ENCODE results near the gene PERCC1. TPM values are rescaled to one million over a fixed set of nuclear protein-coding genes. Genes with fewer than 3 reads are reported as not detected.
A peak's percentile ranks its signal among the peaks of the same experiment; 100 is the strongest.

The PERCC1 gene
- total RNA-seq, 1 donor from 2014 or later, result not detected

DNA sequence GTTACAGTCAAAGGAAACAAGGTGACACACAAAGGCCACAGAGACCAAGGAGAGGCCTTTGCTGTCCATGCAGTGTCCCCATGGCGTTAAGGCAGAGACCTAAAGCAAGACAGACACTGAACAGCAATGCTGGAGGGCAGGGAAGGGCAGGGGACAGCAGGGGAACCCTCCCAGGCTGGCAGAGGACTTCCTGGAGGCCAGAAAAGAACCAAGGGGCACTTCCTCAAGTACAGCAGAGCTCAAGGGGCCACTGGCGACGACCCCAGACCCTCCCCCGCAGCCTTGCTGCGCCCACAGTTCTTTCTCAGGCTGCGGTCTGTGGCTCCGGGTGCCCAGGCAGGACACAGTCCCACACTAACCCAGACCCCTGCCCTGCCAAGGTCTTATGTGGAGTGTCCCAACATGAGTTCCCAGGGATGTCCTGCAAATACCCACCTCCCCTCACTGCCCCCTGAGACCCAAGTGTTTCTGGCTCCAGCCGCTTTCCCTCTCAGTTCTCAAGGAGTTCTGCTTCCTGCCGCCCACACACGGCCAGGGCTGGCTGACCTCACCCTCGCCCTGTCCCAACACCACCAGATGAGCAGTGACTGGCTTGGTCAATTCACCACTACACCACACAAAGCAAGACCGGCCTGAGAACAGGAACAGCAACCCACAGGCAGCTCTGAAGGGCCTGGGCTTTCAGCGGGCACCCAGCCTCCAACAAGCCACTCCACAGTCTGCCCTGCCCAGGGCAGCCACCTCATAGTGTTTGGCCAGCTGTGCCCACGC lies 39.8 kb downstream of the PERCC1 start:
- H3K4me3 Mint-ChIP-seq (ENCODE audit: unreplicated experiment), result peak overlapping the region; percentile 5
- H3K36me3 Mint-ChIP-seq (ENCODE audit: low read depth), result no peaks in the 10 kb centered on the region
- no peak for TF ChIP-seq CTCF (IDR thresholded peaks at IDR 0.05)
- no peaks in the 10 kb centered on the region for H3K9me3 Mint-ChIP-seq (ENCODE audit: low read depth)
- peaks cover 38% of the 10 kb centered on the region for H3K4me1 Mint-ChIP-seq (ENCODE audit: low read depth)
- peak overlapping the region; percentile 82 for H3K27ac Mint-ChIP-seq (ENCODE audit: unreplicated experiment)
- no peaks in the 10 kb centered on the region for H3K27me3 Mint-ChIP-seq (ENCODE audit: low read depth)
- no peak for DNase-seq (ENCODE audit: low spot score)

GRCh38 chr16:1471569-1472194 lies 40.8 kb downstream of the PERCC1 start:
- no peak overlapping the region for H3K4me3 Mint-ChIP-seq (ENCODE audit: unreplicated experiment)
- H3K27me3 Mint-ChIP-seq (ENCODE audit: low read depth), result no peaks in the 10 kb centered on the region
- H3K27ac Mint-ChIP-seq (ENCODE audit: unreplicated experiment), result no peak overlapping the region

DNA sequence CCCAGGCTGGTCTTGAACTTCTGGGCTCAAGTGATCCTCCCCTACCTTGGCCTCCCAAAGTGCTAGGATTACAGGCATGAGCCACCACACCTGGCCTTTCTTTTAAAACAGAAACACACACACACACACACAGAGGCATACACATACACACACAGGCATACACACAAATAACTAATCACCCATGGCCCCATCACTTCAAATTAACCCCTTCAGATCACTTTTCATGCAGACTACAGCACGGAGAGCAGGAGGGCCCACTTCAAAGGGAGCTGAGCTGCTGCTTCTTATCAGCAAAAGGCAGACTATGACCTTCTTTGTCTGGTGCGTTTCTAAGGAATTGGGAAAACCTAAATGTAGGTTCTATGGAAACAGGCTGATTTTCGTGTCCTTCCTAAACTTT lies 42.1 kb downstream of the PERCC1 start:
- no peak for TF ChIP-seq CTCF (IDR thresholded peaks at IDR 0.05)
- H3K27ac Mint-ChIP-seq (ENCODE audit: unreplicated experiment), result peak overlapping the region; percentile 14
- H3K27me3 Mint-ChIP-seq (ENCODE audit: low read depth), result no peaks in the 10 kb centered on the region

More at GRCh38 chr16:1471569-1472194, 40.8 kb downstream of the PERCC1 start:
- H3K36me3 Mint-ChIP-seq (ENCODE audit: low read depth), result no peaks in the 10 kb centered on the region
- H3K9me3 Mint-ChIP-seq (ENCODE audit: low read depth), result no peaks in the 10 kb centered on the region
- no peak for TF ChIP-seq CTCF (IDR thresholded peaks at IDR 0.05)
- H3K4me1 Mint-ChIP-seq (ENCODE audit: low read depth), result peaks cover 38% of the 10 kb centered on the region
- no peak for DNase-seq (ENCODE audit: low spot score)

GRCh38 chr16:1474082-1474795 lies 43.4 kb downstream of the PERCC1 start:
- H3K4me1 Mint-ChIP-seq (ENCODE audit: low read depth), result peaks cover 38% of the 10 kb centered on the region
- DNase-seq (ENCODE audit: low spot score), result no peak
- H3K27me3 Mint-ChIP-seq (ENCODE audit: low read depth), result no peaks in the 10 kb centered on the region
- TF ChIP-seq CTCF (IDR thresholded peaks at IDR 0.05), result no peak
- H3K27ac Mint-ChIP-seq (ENCODE audit: unreplicated experiment), result peak overlapping the region; percentile 85
- no peaks in the 10 kb centered on the region for H3K36me3 Mint-ChIP-seq (ENCODE audit: low read depth)
- peak overlapping the region; percentile 81 for H3K4me3 Mint-ChIP-seq (ENCODE audit: unreplicated experiment)
- peaks cover 3% of the 10 kb centered on the region for H3K9me3 Mint-ChIP-seq (ENCODE audit: low read depth)

More for the DNA sequence above, 42.1 kb downstream of the PERCC1 start:
- H3K4me3 Mint-ChIP-seq (ENCODE audit: unreplicated experiment), result peak overlapping the region; percentile 53
- no peaks in the 10 kb centered on the region for H3K36me3 Mint-ChIP-seq (ENCODE audit: low read depth)
- DNase-seq (ENCODE audit: low spot score), result no peak
- no peaks in the 10 kb centered on the region for H3K9me3 Mint-ChIP-seq (ENCODE audit: low read depth)
- peaks cover 38% of the 10 kb centered on the region for H3K4me1 Mint-ChIP-seq (ENCODE audit: low read depth)
